ENCODE measurements around the gene TDRD12.
A peak's percentile ranks its signal among the peaks of the same experiment; 100 is the strongest.

TDRD12 gene

DNA sequence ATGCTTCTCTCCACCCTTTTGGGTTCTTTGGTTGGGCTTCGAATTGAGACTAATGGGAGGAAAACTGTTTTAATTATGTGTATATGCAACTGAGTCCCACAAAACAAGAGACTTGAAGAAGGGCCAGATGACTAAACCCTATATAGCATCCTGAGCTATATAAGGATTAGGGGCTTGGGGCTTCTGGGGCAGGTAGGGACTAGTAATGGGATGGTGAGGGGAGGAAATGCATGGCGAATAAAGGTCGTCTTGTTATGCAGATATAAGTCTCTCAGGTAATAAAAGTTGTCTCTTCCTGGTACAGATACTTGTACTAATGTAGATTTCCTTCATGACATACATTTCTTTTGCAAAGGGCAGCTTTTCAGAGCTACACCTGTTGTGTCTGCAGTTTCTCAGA, 152.8 kb downstream of the TDRD12 start:
- Histone ChIP-seq H3K4me3 (ENCODE audit: low read depth, low read length) (no peak overlapping the region), H3K36me3 (no peaks in the 10 kb centered on the region), H3K27ac (no peak overlapping the region), H3K27me3 (ENCODE audit: insufficient read depth, low read depth, severe bottlenecking) (no peaks in the 10 kb centered on the region), H3K9me3 (ENCODE audit: severe bottlenecking) (no peaks in the 10 kb centered on the region)
- TF ChIP-seq, protein P1, sequence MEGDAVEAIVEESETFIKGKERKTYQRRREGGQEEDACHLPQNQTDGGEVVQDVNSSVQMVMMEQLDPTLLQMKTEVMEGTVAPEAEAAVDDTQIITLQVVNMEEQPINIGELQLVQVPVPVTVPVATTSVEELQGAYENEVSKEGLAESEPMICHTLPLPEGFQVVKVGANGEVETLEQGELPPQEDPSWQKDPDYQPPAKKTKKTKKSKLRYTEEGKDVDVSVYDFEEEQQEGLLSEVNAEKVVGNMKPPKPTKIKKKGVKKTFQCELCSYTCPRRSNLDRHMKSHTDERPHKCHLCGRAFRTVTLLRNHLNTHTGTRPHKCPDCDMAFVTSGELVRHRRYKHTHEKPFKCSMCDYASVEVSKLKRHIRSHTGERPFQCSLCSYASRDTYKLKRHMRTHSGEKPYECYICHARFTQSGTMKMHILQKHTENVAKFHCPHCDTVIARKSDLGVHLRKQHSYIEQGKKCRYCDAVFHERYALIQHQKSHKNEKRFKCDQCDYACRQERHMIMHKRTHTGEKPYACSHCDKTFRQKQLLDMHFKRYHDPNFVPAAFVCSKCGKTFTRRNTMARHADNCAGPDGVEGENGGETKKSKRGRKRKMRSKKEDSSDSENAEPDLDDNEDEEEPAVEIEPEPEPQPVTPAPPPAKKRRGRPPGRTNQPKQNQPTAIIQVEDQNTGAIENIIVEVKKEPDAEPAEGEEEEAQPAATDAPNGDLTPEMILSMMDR (IDR thresholded peaks at IDR 0.05; ENCODE audit: low read depth, low read length): no peak
- DNase-seq: no peak

DNA sequence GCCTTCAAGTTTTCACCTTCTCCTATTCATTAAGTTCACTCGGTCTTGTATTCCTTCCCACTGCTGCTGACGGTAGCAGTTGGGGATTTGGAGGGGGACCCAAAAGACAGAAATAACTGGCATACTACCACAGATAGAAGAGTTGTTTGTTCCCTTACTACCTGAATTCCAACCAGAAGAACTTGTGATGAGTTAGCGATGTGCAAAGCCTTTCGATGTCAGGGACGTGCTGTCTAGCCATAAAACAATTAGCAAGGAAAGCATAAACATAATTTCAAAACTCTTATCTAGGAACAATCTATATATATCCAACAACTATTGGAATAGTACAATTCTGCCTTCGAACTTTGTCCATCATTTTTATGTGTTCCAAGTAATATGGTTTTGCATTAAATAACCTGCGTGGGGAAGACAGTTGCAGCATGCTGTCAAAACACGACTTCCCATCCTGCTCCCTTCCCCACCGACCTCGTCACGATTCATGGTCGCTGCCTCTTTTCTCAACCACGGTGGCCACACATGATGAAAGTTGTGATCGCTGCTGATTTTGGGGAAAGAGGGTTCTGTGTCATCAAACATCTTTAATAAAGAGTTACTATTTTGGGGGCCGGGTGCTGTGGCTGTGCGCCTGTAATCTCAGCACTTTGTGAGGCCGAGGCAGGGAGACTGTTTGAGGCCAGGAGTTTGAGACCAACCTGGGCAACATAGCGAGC, 153.8 kb downstream of the TDRD12 start:
- H3K36me3 ChIP-seq: no peaks in the 10 kb centered on the region
- DNase-seq: no peak
- TF ChIP-seq, protein P1 (IDR thresholded peaks at IDR 0.05; ENCODE audit: low read depth, low read length): no peak
- no peak overlapping the region for H3K27ac ChIP-seq
- no peaks in the 10 kb centered on the region for H3K27me3 ChIP-seq (ENCODE audit: insufficient read depth, low read depth, severe bottlenecking)
- no peak overlapping the region for H3K4me3 ChIP-seq (ENCODE audit: low read depth, low read length)
- H3K9me3 ChIP-seq (ENCODE audit: severe bottlenecking): no peaks in the 10 kb centered on the region

DNA sequence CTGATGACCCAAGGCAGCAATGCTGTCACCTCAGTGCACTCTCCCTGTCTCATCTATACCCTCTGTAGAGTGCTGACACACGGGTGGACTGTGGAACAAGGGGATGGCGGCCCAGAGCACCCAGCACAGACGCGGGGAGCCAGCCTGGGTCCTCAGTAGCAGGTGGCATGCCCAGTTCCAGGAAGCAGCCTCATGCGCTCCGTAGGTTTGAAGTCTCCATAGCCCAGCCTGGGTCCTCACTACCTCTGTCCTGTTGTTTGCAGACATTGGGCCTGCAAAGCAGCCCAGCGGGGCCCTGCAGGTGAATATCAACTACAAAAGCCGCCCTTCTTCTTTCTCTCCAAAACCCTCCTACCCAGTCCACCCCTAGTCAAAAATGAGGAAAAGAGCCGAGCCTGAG, 155.0 kb downstream of the TDRD12 start:
- Histone ChIP-seq H3K36me3 (no peaks in the 10 kb centered on the region), H3K9me3 (ENCODE audit: severe bottlenecking) (no peaks in the 10 kb centered on the region), H3K27ac (no peak overlapping the region), H3K27me3 (ENCODE audit: insufficient read depth, low read depth, severe bottlenecking) (no peaks in the 10 kb centered on the region), H3K4me3 (ENCODE audit: low read depth, low read length) (no peak overlapping the region)
- TF ChIP-seq, protein P1 (IDR thresholded peaks at IDR 0.05; ENCODE audit: low read depth, low read length): no peak
- DNase-seq: no peak

DNA sequence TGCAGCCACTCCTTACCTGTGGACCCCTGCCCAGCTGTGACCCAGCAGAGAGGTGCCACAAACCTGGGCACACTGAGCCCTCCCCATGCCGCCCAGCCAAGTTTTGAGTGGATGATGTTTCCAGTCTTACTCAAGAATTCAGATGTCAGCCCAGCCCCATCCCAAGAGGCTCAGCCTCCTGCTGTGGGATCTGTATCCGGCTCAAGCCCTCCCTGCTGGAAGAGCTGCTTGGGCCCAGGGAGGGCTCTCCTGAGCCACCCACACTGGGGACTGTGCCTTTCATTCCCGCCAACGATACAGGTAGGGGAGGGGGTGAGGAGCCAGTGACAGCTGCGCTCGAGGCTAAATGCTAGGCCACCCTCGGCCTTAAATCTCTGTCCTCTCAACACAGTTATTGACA, 155.9 kb downstream of the TDRD12 start:
- H3K27ac ChIP-seq: no peak overlapping the region; the same call in 1 of the 2 replicates
- H3K9me3 ChIP-seq (ENCODE audit: severe bottlenecking): no peaks in the 10 kb centered on the region
- no peaks in the 10 kb centered on the region for H3K36me3 ChIP-seq
- no peaks in the 10 kb centered on the region for H3K27me3 ChIP-seq (ENCODE audit: insufficient read depth, low read depth, severe bottlenecking)
- no peak overlapping the region for H3K4me3 ChIP-seq (ENCODE audit: low read depth, low read length)
- TF ChIP-seq, protein P1 (IDR thresholded peaks at IDR 0.05; ENCODE audit: low read depth, low read length): no peak
- DNase-seq: peak; percentile 76

DNA sequence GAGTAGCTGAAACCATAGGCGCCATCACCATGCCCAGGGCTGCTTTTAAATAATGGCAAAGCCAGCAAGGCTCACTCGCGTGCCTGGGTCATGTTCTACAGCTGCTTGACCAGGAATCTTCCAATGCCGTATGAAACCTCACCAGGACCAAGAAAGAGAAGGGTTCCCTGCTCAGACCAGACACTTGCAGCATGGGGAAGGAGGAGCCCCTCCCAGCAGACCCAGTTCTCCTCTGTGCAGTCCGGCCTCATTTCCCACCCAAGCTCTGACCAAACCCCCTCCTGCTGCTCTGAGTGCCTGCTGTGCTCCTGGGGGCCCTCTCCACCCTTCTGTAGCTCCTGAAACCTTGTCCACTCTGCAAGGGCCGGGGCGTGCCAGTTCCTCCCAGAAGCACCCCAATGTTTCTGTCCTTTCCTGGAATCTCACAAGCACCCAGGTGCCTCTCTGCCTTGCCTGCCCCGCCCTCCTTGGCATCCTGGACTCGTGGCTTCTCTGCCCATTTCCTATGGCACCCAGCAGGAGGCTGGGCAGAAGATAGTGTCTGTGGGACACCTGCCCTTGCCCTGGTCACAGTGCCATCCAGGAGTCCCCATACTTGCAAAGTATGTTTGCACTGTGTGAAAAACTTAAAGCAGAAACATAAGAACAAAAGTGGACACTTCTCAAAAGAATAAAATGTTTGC, 156.8 kb downstream of the TDRD12 start:
- no peaks in the 10 kb centered on the region for H3K9me3 ChIP-seq (ENCODE audit: severe bottlenecking)
- H3K27me3 ChIP-seq (ENCODE audit: insufficient read depth, low read depth, severe bottlenecking): no peaks in the 10 kb centered on the region
- H3K4me3 ChIP-seq (ENCODE audit: low read depth, low read length): no peak overlapping the region
- H3K36me3 ChIP-seq: no peaks in the 10 kb centered on the region
- DNase-seq: no peak
- no peak overlapping the region; the same call in 1 of the 2 replicates for H3K27ac ChIP-seq
- TF ChIP-seq, protein P1 (IDR thresholded peaks at IDR 0.05; ENCODE audit: low read depth, low read length): no peak

Measured in WERI-Rb-1 (cell line).